ENCODE measurements around the gene ADGRL1. TPM values are rescaled to one million over a fixed set of nuclear protein-coding genes. Genes with fewer than 3 reads are reported as not detected.

ADGRL1 gene
- total and polyA plus RNA-seq, 2 donors (not counting 1 experiment from before 2014, with no cell fraction given) = 0.64 to 1.8 TPM

DNA sequence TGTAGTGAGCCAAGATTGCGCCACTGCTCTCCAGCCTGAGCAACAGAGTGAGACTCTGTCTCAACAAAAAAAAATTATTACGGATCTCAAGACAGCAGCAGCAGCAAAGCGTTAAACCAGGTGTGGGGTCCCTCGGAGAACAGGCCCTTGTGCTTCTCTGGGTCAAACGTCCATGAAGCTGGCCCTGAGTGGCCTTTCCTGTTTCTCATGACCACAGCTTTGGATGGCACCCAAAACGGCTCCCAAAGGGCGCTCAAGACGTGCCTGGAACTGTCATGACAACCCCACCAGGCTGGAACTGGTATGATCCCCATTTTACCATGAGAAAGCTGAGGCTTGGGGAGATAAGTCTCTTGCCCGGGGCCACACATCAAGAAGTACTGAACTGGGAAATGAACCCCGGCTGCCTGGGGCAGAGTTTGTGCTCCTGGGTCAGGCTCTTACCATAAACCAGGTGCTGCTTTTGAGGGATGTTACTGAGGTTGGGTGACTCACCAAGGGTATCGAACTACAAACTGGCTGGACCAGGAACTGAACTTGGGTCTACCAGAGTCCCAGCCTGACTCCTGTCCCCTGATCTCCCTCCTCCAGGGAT, 103.8 kb downstream of the ADGRL1 start:
- Mint-ChIP-seq H3K4me3 (no peak overlapping the region), H3K27ac (no peak overlapping the region), H3K27me3 (no peaks in the 10 kb centered on the region), H3K4me1 (no peaks in the 10 kb centered on the region), H3K9me3 (ENCODE audit: insufficient read depth) (no peaks in the 10 kb centered on the region)
- ChIA-PET CTCF (interaction anchor here (1.6 kb wide), 1 partner anchor 21 kb away, joined by 4 read pairs; no protein-coding TSS in a partner anchor), POLR2A (no interaction called here)
- no peaks in the 10 kb centered on the region for H4K20me1 ChIP-seq (ENCODE audit: control insufficient read depth, insufficient read depth, low read length, poor library complexity, severe bottlenecking)
- H3K79me2 ChIP-seq (ENCODE audit: control insufficient read depth, insufficient read depth, low read length) = peaks cover 2% of the 10 kb centered on the region
- no peak overlapping the region for H3K4me3 ChIP-seq (ENCODE audit: control extremely low read depth in 1 of 5, extremely low read depth in 1 of 5, insufficient read depth in 1 of 5, low read depth in 2 of 5, low read length in 4 of 5)
- no peak overlapping the region for H3K27ac ChIP-seq (ENCODE audit: low read length in 2 of 2)
- no peak for TF ChIP-seq CTCF (IDR thresholded peaks at IDR 0.05)
- TF ChIP-seq EZH2 (IDR thresholded peaks at IDR 0.05; ENCODE audit: borderline replicate concordance, insufficient read depth, low read depth, low read length, poor library complexity, severe bottlenecking) = no peak
- no peak for ATAC-seq (ENCODE audit: low read depth)
- no peak overlapping the region for H3K9ac ChIP-seq (ENCODE audit: low read length)
- no peaks in the 10 kb centered on the region for H3K4me1 ChIP-seq (ENCODE audit: control insufficient read depth in 2 of 2, insufficient read depth in 2 of 2, low read length in 2 of 2)
- H2AFZ ChIP-seq (ENCODE audit: insufficient read depth, low read depth, low read length, poor library complexity, severe bottlenecking) = no peak overlapping the region
- WGBS (ENCODE audit: insufficient coverage) = 94% methylated on average over 10 of the region's 11 CpGs
- intact Hi-C loops (cut with micrococcal nuclease) = no loop called here
- H3K4me2 ChIP-seq (replicated peaks; ENCODE audit: low read depth, low read length, poor library complexity, severe bottlenecking) = no peak overlapping the region
- no peak for DNase-seq
- no peaks in the 10 kb centered on the region for H3K27me3 ChIP-seq (replicated peaks in 1 of 4; ENCODE audit: control extremely low read depth in 1 of 4, control insufficient read depth in 3 of 4, insufficient read depth in 4 of 4, low read length in 3 of 4)
- H3K9me3 ChIP-seq (ENCODE audit: control extremely low read depth in 1 of 3, control insufficient read depth in 2 of 3, insufficient read depth in 1 of 3, low read length in 2 of 3) = no peaks in the 10 kb centered on the region
- peaks cover 0 to 32% of the 10 kb centered on the region in 2 experiments for H3K36me3 ChIP-seq (replicated peaks in 1 of 2; ENCODE audit: control extremely low read depth in 1 of 2, control insufficient read depth in 1 of 2, extremely low read depth in 1 of 2, insufficient read depth in 2 of 2, low read length in 1 of 2)

- H3K4me2 ChIP-seq (replicated peaks; ENCODE audit: low read depth, low read length, poor library complexity, severe bottlenecking) = no peak overlapping the region
- ATAC-seq (ENCODE audit: low read depth) (no peak), DNase-seq (no peak)
- no peaks in the 10 kb centered on the region for H3K27me3 ChIP-seq (replicated peaks in 1 of 4; ENCODE audit: control extremely low read depth in 1 of 4, control insufficient read depth in 3 of 4, insufficient read depth in 4 of 4, low read length in 3 of 4)
- ChIA-PET POLR2A (interaction anchor here (0.6 kb wide), 1 partner anchor 287 kb away, joined by 5 read pairs; no protein-coding TSS in a partner anchor), CTCF (no interaction called here)
- Mint-ChIP-seq H3K9me3 (ENCODE audit: insufficient read depth) (no peaks in the 10 kb centered on the region), H3K4me3 (no peak overlapping the region), H3K27me3 (no peaks in the 10 kb centered on the region), H3K4me1 (no peaks in the 10 kb centered on the region), H3K27ac (no peak overlapping the region)
- no peaks in the 10 kb centered on the region for H4K20me1 ChIP-seq (ENCODE audit: control insufficient read depth, insufficient read depth, low read length, poor library complexity, severe bottlenecking)
- H3K4me1 ChIP-seq (ENCODE audit: control insufficient read depth in 2 of 2, insufficient read depth in 2 of 2, low read length in 2 of 2) = no peaks in the 10 kb centered on the region
- H3K36me3 ChIP-seq (replicated peaks in 1 of 2; ENCODE audit: control extremely low read depth in 1 of 2, control insufficient read depth in 1 of 2, extremely low read depth in 1 of 2, insufficient read depth in 2 of 2, low read length in 1 of 2) = peaks cover 0 to 41% of the 10 kb centered on the region in 2 experiments
- H3K79me2 ChIP-seq (ENCODE audit: control insufficient read depth, insufficient read depth, low read length) = peaks cover 2% of the 10 kb centered on the region
- TF ChIP-seq EZH2 (IDR thresholded peaks at IDR 0.05; ENCODE audit: borderline replicate concordance, insufficient read depth, low read depth, low read length, poor library complexity, severe bottlenecking) (no peak), CTCF (IDR thresholded peaks at IDR 0.05) (no peak)
- no peaks in the 10 kb centered on the region for H3K9me3 ChIP-seq (ENCODE audit: control extremely low read depth in 1 of 3, control insufficient read depth in 2 of 3, insufficient read depth in 1 of 3, low read length in 2 of 3)
- H3K27ac ChIP-seq (ENCODE audit: low read length in 2 of 2) = no peak overlapping the region
- intact Hi-C loops (cut with micrococcal nuclease) = no loop called here
- no peak overlapping the region for H2AFZ ChIP-seq (ENCODE audit: insufficient read depth, low read depth, low read length, poor library complexity, severe bottlenecking)
- no peak overlapping the region for H3K4me3 ChIP-seq (ENCODE audit: control extremely low read depth in 1 of 5, extremely low read depth in 1 of 5, insufficient read depth in 1 of 5, low read depth in 2 of 5, low read length in 4 of 5)
- H3K9ac ChIP-seq (ENCODE audit: low read length) = no peak overlapping the region
- 96% methylated on average over 4 of the region's 6 CpGs for WGBS (ENCODE audit: insufficient coverage)
These were observed 104.9 kb downstream of the ADGRL1 start for GRCh38 chr19:14101003-14101545.

All from B cell (primary cell).